DMS153 treated with DMSO at 0.1 percent for 48 hours (cell line): ENCODE measurements around the gene RNF151.
"Not testable (repeated sequence)": the region's sequence is repeated elsewhere in the genome, so short reads cannot be mapped to it uniquely, and the experiment has no call there.

ENCODE experiments used
- DNase-seq: peaks from one replicate; lab custom pipeline; 2025; ENCODE audit not compliant: unreplicated experiment; lab: John Stamatoyannopoulos, UW

RNF151 gene

GRCh38 chr16:1959269-1960039 is 7.2 kb upstream of the RNF151 start, which contains the start of gene NDUFB10:
NDUFB10 (plus strand) TSS chr16:1959538; CDS start chr16:1959625, 87 bp downstream.
- peak; percentile 72 for DNase-seq

GRCh38 chr16:1960665-1961630 is 5.7 kb upstream of the RNF151 start:
- no peak for DNase-seq

GRCh38 chr16:1961651-1962067 is 5.0 kb upstream of the RNF151 start:
- DNase-seq, result no peak

GRCh38 chr16:1962161-1963153 is 4.2 kb upstream of the RNF151 start:
- DNase-seq, result not testable (repeated sequence)

- DNase-seq, result no peak
Observed at GRCh38 chr16:1963806-1964505, 2.7 kb upstream of the RNF151 start.

GRCh38 chr16:1964506-1965395 is 1.9 kb upstream of the RNF151 start, which contains the start of gene RPS2:
RPS2 (minus strand) TSS chr16:1964826; CDS start chr16:1964625, 201 bp downstream.
- peak; percentile 96 for DNase-seq

- DNase-seq, result no peak
Observed at GRCh38 chr16:1965396-1966001, 1.2 kb upstream of the RNF151 start.

- DNase-seq, result no peak
Observed at GRCh38 chr16:1968146-1968953, 1.7 kb downstream of the RNF151 start.

- DNase-seq, result peak; percentile 83
Observed at GRCh38 chr16:1971796-1972489, 5.3 kb downstream of the RNF151 start, which contains the start of gene TBL3. TBL3 (plus strand) TSS chr16:1972053; CDS start chr16:1972165, 112 bp downstream.

GRCh38 chr16:1972490-1972877 is 5.8 kb downstream of the RNF151 start:
- no peak for DNase-seq

- no peak for DNase-seq
Observed at GRCh38 chr16:1973461-1974156, 7.0 kb downstream of the RNF151 start.

GRCh38 chr16:1974157-1975070 is 7.8 kb downstream of the RNF151 start:
- DNase-seq, result no peak

GRCh38 chr16:1975432-1976215 is 9.0 kb downstream of the RNF151 start:
- no peak for DNase-seq

GRCh38 chr16:1976216-1976520 is 9.5 kb downstream of the RNF151 start:
- DNase-seq, result no peak
